ENCODE data around the gene FTCD. TPM values are rescaled to one million over a fixed set of nuclear protein-coding genes. Genes with fewer than 3 reads are reported as not detected.

The FTCD gene
- total and polyA plus RNA-seq, 9 of the 15 experiments (the other 6 are each of a cell fraction or from before 2014, with no cell fraction given): 0.11 to 1.6 (median 0.67) TPM; not detected in 5

GRCh38 chr21:46183910-46184624 lies 28.7 kb upstream of the FTCD start, which contains the start of gene SPATC1L (continued):
- TF ChIP-seq MGA (IDR thresholded peaks at IDR 0.05) (no peak), CUX1 (CRISPR knock-in tag; IDR thresholded peaks at IDR 0.05) (no peak), PPARD (CRISPR knock-in tag; IDR thresholded peaks at IDR 0.05) (no peak), RFX1 (IDR thresholded peaks at IDR 0.05) (no peak), PHB (CRISPR knock-in tag; IDR thresholded peaks at IDR 0.05) (no peak), ZNF175 (CRISPR knock-in tag; IDR thresholded peaks at IDR 0.05; ENCODE audit: low read depth) (no peak), ZNF3 (CRISPR knock-in tag; IDR thresholded peaks at IDR 0.05) (no peak), ELK1 (CRISPR knock-in tag; IDR thresholded peaks at IDR 0.05) (no peak), LCOR (CRISPR knock-in tag; IDR thresholded peaks at IDR 0.05) (no peak)
